GM21423 (cell line): ENCODE data around the gene TRIM37.

ENCODE experiments used
- ATAC-seq: cut with Tn5 transposase; IDR thresholded peaks from one replicate; pipeline ENCODE4 v1.9.1; 2021; ENCODE audit warnings: mild to moderate bottlenecking, moderate library complexity; ENCODE audit not compliant: unreplicated experiment

Gene TRIM37

GRCh38 chr17:58947824-58948223, 158.9 kb downstream of the TRIM37 start:
- no peak for ATAC-seq

- ATAC-seq, result no peak
Measured at GRCh38 chr17:58947411-58947810, 159.3 kb downstream of the TRIM37 start.

- ATAC-seq, result no peak
Measured at GRCh38 chr17:58944166-58944565, 162.5 kb downstream of the TRIM37 start.

GRCh38 chr17:58936295-58936694, 170.4 kb downstream of the TRIM37 start:
- ATAC-seq, result no peak

GRCh38 chr17:58932956-58933355, 173.7 kb downstream of the TRIM37 start:
- ATAC-seq, result no peak
